Ascending aorta (tissue), 2 donors: ENCODE measurements around the gene KCNIP1. TPM values are rescaled to one million over a fixed set of nuclear protein-coding genes. Genes with fewer than 3 reads are reported as not detected.

Source experiments
- DNase-seq, 2 donors: peaks; one replicate each; pipeline ENCODE4 v3.0.0-alpha.2; 2019; ENCODE audit warnings: low spot score in 2 of 2
- H3K27ac ChIP-seq, 2 donors: fragments of 200-600 bp; sonication (generic); one replicate each; pipeline ENCODE4 v1.5.1; 2016 to 2017; ENCODE audit warnings: mild to moderate bottlenecking in 1 of 2
- H3K27me3 ChIP-seq: fragments of 200-600 bp; sonication (generic); one replicate; pipeline ENCODE4 v1.5.1; 2017
- H3K36me3 ChIP-seq, 2 donors: fragments of 200-600 bp; sonication (generic); one replicate each; pipeline ENCODE4 v1.5.1; 2016
- H3K4me1 ChIP-seq, 2 donors: fragments of 200-600 bp; sonication (generic); one replicate each; pipeline ENCODE4 v1.5.1; 2016 to 2017; ENCODE audit warnings: mild to moderate bottlenecking in 1 of 2
- H3K4me3 ChIP-seq, 2 donors: fragments of 200-600 bp; sonication (generic); one replicate each; pipeline ENCODE4 v1.5.1; 2016 to 2017; ENCODE audit warnings: mild to moderate bottlenecking in 1 of 2
- H3K9me3 ChIP-seq, 2 donors: fragments of 200-600 bp; sonication (generic); one replicate each; pipeline ENCODE4 v1.5.1; 2016
- intact Hi-C: fragments of 100-400 bp; cut with DNase I; formaldehyde crosslinking; loops from one replicate; pipeline ENCODE4 v1.15.1; 2023
- total RNA-seq: library from RNA; depleted of rRNA; stranded (reverse); fragments of >200 nt; gene quantifications from one replicate; pipeline ENCODE4 v1.1.0, GENCODE V29; 2016
- TF ChIP-seq, protein P1 (sequence below), 3 experiments: fragments of 200-600 bp in 2 of 3; fragments of 450-650 bp in 1 of 3; sonication (generic) in 2 of 3; IDR thresholded peaks; one replicate each; pipeline ENCODE4 v1.5.1; 2016 to 2019; ENCODE audit warnings: antibody characterized with exemption in 3 of 3, mild to moderate bottlenecking in 1 of 3, moderate library complexity in 1 of 3

The KCNIP1 gene
- total RNA-seq, 1 donor from 2014 or later: not detected

DNA sequence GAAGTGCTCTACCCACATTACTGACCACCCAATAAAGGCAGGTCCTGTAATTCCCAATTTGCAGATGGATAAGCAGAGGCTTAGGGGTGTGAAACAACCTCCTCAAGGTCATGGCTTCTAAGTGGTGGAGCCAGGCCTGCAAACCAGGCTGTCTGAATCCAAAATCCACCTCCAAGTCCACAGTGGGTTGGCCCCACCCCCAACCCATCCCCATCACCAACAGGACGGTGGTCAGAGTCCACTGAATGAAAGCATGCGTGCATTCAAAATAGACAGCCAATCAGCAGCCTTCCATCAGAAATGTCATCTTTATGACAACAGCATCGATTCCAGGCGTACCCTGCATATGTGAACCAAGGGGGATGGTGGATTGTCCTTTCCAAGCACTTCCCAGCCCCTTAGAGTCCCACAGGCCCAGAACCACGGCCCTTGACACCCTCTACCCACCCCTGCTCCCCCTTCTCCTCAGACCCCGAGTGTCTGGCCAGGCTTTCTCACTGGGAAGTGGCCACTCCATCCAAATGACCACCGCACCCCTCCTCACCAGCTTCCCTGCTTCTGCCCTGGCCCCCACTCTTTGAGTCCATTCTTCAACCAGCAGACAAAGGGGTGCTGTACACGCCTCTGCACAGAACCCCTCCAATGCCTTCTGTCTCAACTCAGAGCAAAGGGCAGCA lies 133.1 kb downstream of the KCNIP1 start:
- DNase-seq: peak in 1 of 2 donors; percentile 40
- intact Hi-C loops: loop anchor here (5.0 to 10.0 kb wide), 2 partner anchors 155 to 372 kb away; no protein-coding TSS in a partner anchor
- Histone ChIP-seq H3K27me3 (no peaks in the 10 kb centered on the region), H3K4me3 (no peak overlapping the region), H3K27ac (no peak overlapping the region), H3K36me3 (no peaks in the 10 kb centered on the region), H3K9me3 (no peaks in the 10 kb centered on the region), H3K4me1 (peaks cover 3 to 20% of the 10 kb centered on the region in 2 donors)
- TF ChIP-seq, protein P1, sequence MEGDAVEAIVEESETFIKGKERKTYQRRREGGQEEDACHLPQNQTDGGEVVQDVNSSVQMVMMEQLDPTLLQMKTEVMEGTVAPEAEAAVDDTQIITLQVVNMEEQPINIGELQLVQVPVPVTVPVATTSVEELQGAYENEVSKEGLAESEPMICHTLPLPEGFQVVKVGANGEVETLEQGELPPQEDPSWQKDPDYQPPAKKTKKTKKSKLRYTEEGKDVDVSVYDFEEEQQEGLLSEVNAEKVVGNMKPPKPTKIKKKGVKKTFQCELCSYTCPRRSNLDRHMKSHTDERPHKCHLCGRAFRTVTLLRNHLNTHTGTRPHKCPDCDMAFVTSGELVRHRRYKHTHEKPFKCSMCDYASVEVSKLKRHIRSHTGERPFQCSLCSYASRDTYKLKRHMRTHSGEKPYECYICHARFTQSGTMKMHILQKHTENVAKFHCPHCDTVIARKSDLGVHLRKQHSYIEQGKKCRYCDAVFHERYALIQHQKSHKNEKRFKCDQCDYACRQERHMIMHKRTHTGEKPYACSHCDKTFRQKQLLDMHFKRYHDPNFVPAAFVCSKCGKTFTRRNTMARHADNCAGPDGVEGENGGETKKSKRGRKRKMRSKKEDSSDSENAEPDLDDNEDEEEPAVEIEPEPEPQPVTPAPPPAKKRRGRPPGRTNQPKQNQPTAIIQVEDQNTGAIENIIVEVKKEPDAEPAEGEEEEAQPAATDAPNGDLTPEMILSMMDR (IDR thresholded peaks at IDR 0.05): no peak

DNA sequence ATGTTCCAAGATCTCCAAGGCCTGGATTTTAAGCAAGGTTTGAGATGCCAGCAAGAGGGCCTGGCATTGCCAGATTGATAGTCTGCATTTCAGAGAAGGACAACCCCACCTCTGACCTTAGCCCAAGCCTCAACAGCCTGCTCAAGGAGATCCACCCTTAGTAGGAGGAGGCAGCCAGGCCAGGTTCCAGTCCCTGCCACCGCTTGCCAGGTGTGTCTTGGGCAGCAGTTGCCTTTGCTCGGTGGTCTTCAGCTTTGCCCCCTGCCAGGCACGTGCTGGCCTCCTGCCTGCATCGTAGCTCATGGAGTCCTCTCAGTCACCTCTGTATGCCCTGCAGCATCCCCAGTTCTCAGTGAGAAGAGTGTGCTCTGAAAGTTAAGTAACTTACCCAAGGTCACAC lies 134.2 kb downstream of the KCNIP1 start:
- intact Hi-C loops: loop anchor here (5.0 to 10.0 kb wide), 2 partner anchors 154 to 373 kb away; no protein-coding TSS in a partner anchor
- Histone ChIP-seq H3K27me3 (no peaks in the 10 kb centered on the region), H3K4me3 (no peak overlapping the region), H3K27ac (no peak overlapping the region), H3K36me3 (no peaks in the 10 kb centered on the region), H3K4me1 (peaks cover 0 to 12% of the 10 kb centered on the region in 2 donors), H3K9me3 (no peaks in the 10 kb centered on the region)
- TF ChIP-seq, protein P1 (IDR thresholded peaks at IDR 0.05): no peak
- DNase-seq: peak in 1 of 2 donors; percentile 35

DNA sequence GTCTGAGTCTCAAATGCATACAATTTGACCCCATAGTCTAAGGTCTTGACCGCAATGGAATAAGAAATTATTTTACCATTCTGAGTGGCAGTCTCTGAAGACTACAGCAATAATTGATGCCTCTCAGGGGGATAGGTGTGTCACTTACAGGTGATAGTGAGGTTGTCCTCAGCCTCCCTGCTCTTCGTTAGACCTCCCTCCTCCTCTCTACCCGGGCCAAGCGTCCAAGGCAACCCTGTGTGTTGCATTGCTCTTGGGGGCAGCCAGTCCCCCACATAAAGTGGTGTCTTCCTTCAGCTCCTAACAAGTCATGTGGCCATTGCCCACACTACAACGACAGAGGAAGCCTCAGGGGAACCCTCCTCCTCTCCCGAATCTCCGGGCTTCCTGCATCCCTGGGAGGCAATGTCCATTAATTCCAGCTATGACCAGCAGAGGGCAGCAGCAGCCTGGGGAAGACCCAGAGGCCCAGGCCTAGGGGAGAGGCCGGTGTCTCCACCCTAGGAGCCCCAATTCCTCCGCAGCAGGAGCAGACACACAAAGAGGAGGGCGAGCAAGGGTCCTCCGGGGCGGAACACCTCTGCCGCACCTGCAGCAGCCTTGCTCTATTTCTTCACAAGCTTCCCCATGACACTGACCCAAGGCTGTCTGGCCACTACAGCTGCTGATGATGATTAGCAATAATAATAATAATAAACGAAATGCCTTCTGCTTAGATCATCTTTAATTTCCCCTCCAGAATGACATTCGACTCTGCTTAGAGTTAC lies 134.8 kb downstream of the KCNIP1 start:
- no peak overlapping the region for H3K27ac ChIP-seq
- TF ChIP-seq, protein P1 (IDR thresholded peaks at IDR 0.05): peak; percentile 56 to 83 (median 81)
- no peaks in the 10 kb centered on the region for H3K27me3 ChIP-seq
- no peaks in the 10 kb centered on the region for H3K36me3 ChIP-seq
- no peaks in the 10 kb centered on the region for H3K9me3 ChIP-seq
- intact Hi-C loops: loop anchor here (5.0 to 10.0 kb wide), 2 partner anchors 154 to 374 kb away; no protein-coding TSS in a partner anchor
- peaks cover 0 to 12% of the 10 kb centered on the region in 2 donors for H3K4me1 ChIP-seq
- no peak overlapping the region for H3K4me3 ChIP-seq
- DNase-seq: peak in 1 of 2 donors; percentile 82

DNA sequence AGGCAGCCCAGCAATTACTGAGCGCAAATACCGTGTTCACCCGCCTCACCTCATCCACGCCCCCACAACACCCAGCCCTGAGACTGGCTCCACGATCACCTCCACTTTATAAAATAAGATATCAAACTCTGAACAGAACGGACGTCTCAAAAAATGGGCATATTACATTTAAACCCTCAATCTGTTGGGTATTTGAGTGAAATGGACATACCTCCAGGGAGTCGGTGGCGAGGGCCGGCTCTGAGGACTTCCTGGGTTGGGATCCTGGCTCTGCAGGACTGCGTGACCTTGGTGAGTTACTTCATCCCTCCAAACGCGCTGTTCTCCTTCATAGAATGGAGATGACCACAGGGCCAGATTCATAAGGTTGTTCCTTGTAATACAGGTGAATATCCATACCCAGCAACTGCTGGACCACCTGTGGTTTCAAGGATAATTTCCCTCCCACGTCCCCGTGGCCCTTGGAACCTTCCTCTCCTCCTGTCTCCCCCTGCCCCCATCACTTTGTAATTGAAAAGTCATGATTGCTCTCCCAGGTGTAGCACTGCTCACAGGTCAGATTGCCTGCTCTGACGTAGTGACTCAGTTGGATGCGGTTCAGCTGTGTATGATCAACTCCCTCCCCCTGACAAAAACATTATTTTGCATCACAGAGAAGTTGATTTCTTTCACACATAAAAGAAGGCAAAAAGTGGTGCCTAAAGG lies 135.6 kb downstream of the KCNIP1 start:
- no peaks in the 10 kb centered on the region for H3K9me3 ChIP-seq
- no peak overlapping the region for H3K4me3 ChIP-seq
- H3K27ac ChIP-seq: no peak overlapping the region
- no peaks in the 10 kb centered on the region for H3K27me3 ChIP-seq
- TF ChIP-seq, protein P1 (IDR thresholded peaks at IDR 0.05): no peak
- no peaks in the 10 kb centered on the region for H3K36me3 ChIP-seq
- peaks cover 0 to 5% of the 10 kb centered on the region in 2 donors for H3K4me1 ChIP-seq
- intact Hi-C loops: loop anchor here (5.0 to 10.0 kb wide), 2 partner anchors 153 to 375 kb away; no protein-coding TSS in a partner anchor
- DNase-seq: peak in 1 of 2 donors; percentile 44

DNA sequence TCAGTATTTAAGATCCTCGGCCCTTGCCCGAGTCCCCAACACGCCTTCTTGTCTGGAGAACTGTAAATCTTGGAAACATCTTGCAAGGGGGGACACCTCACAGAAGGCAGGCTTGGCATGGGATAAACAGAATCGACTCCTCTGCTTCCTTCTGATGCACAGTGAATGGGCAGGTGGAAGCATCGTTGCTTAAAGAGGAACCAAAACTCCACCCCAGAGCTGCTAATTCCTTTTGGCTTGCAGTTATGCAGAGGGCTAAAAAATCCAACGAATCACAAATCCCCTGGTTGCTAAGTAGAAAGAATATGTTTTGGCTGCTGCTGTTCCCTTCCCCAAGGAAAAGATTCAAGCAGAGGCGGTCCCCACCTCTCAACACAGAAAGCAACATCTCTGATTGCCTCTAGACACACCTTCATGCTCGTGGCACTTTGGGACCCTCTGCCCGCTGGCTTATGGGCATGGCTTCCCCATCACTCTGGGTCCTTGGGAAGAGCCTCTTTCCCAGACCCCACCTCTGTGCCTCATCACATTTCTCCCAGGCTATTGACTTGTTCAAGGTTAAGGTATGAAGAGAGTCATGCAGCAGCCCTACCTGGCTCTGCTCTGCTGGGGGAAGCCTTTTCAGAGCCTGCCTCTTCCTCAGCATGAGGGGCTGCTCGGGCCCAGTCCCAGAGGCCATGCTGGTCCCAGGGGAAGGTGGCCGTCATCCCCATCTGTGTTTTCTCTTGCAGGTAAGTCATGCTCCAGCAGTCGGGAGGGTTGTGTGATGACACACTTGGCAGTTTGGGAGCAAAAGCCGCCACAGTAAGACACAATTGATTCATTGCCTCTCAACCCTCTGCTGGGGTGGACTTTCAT lies 137.1 kb downstream of the KCNIP1 start:
- Histone ChIP-seq H3K27ac (no peak overlapping the region), H3K4me1 (no peaks in the 10 kb centered on the region), H3K4me3 (no peak overlapping the region), H3K36me3 (no peaks in the 10 kb centered on the region), H3K9me3 (no peaks in the 10 kb centered on the region), H3K27me3 (no peaks in the 10 kb centered on the region)
- TF ChIP-seq, protein P1 (IDR thresholded peaks at IDR 0.05): no peak
- peak in 1 of 2 donors; percentile 56 for DNase-seq
- intact Hi-C loops: no loop called here
